Globus pallidus (tissue), 1 donor: ENCODE results near the gene UBASH3B.
"Not testable (repeated sequence)": the region's sequence is repeated elsewhere in the genome, so short reads cannot be mapped to it uniquely, and the experiment has no call there.

Experiments
- DNase-seq: peaks from one replicate; pipeline ENCODE4 v3.0.0-alpha.2; 2015; ENCODE audit warnings: low spot score

Gene UBASH3B, protein sequence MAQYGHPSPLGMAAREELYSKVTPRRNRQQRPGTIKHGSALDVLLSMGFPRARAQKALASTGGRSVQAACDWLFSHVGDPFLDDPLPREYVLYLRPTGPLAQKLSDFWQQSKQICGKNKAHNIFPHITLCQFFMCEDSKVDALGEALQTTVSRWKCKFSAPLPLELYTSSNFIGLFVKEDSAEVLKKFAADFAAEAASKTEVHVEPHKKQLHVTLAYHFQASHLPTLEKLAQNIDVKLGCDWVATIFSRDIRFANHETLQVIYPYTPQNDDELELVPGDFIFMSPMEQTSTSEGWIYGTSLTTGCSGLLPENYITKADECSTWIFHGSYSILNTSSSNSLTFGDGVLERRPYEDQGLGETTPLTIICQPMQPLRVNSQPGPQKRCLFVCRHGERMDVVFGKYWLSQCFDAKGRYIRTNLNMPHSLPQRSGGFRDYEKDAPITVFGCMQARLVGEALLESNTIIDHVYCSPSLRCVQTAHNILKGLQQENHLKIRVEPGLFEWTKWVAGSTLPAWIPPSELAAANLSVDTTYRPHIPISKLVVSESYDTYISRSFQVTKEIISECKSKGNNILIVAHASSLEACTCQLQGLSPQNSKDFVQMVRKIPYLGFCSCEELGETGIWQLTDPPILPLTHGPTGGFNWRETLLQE

DNA sequence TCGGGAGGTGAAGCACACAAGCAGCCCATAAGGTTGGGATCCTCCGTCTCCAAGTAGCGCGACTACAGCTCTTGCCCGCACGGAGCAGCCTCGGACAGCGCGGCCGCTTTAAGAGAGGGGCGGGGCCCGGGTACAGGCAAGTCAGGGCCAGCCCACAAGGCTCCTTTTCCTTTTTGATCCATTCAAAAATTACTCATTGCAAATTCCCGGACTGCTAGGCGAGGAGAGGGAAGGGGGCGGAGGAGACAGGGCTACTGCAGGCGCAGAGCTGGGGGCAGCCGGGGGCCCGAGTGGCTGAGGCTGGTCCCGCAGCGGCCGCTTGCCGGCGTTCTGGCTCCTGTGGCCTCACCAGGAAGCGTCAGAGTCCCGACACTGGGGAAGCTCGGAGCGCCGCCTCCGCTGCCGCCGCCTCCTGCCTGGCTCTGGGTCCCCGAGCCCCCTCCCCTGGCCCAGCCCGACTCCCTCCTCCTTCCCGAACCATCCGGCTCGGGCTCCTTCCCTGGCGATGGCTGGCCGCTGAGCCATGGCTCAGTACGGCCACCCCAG is at the start of gene UBASH3B:
UBASH3B (plus strand) TSS at position 196 of the 546 bp plus-strand sequence; CDS start at position 524, 328 bp downstream.
- peak; percentile 54 for DNase-seq

DNA sequence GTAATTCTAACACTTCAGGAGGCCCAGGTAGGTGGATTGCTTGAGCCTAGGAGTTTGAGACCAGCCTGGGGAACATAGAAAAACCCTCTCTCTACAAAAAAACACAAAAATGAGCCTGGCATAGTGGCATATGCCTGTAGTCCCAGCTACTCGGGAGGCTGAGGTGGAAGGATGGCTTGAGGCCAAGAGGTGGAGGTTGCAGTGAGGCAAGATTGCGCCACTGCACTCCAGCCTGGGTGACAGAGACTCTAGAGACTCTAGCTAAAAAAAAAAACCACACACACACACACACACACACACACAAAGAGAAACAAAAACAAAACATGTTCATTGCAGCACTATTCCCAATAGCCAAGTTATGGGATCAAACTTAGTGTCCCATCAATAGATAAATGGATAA is 48.4 kb upstream of the UBASH3B start:
- DNase-seq = not testable (repeated sequence)

DNA sequence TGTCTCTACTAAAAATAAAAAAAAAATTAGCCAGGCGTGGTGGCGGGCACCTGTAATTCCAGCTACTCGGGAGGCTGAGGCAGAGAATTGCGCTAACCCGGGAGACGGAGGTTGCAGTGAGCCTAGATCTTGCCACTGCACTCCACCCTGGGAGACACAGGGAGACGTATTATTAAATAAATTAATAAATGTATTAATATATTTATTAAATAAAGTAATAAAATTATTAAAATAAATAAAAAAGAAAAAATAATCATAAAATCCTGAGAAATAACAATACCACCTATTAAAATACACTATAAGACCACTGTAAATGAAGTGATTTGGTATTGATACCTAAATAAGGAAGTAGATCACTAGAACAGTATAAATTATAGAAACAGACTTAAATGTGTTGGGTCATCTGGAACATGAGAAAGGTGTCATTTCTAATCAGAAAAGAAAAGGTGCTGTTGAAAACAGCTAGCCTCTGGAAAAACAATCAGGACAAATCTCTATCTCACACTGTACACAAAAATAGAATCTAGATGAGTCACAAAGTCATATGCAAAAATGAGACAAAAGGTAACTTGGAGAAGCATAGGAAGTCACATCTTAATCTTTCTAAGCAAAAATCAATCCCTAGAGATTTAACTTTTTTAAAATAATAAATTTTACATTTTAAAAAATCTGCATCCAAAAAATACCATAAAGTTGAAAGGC is 43.2 kb upstream of the UBASH3B start:
- DNase-seq = no peak

DNA sequence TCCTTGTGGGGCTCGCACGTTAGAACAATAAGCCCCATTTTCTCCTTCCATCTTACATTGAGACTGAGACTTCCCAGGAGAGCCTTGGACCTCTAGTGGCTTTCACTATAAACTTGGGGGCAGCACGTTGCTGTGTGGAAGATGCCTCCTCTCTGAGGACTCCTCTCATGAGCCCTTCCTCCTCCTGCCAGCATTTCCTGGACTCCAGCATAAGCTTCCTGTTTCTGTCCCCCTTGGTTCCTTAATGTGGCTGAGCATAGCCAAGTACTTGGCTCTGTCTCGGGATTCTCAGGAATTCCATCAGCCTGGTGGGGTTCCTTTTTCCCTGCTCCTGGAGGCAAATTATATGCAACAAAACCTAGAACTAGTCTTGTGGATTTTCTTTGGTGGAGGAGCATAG is 38.8 kb upstream of the UBASH3B start:
- no peak for DNase-seq

DNA sequence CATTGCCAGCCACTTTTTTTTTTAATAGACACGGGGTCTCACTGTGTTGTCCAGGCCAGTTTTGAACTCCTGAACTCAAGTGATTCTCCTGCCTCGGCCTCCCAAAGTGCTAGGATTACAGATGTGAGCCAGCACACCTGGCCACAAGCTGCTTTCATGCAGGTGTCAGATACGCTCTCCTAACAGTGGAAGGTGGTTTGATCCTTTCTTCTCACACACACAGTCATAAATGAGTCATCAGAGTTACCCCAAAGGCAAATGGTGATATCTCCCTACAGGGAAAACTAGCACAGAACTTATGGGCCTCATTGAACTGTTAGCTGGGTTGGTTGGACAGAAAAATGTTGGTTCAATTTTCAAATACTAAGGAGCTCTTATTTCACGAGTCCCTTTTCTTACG is 38.2 kb upstream of the UBASH3B start:
- no peak for DNase-seq

DNA sequence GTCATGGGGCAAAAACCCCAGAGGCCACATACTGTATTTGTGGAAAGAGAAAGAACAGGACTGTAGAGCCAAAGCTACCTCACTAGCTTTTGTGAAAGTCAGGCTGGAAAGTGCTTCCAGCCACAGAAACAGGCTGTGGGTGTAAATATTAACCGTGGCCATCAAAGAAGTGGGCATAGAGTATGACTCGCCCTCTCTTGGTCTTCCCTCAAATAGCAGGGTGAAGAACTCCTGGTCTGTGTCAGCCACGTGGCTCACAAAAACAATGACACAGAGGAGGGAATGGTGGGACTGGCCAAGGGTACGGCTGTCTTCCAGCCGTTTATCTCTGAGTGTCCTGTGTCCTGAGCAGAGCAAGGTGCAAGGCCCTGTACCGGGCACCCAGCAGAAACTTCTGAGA is 37.6 kb upstream of the UBASH3B start:
- no peak for DNase-seq

DNA sequence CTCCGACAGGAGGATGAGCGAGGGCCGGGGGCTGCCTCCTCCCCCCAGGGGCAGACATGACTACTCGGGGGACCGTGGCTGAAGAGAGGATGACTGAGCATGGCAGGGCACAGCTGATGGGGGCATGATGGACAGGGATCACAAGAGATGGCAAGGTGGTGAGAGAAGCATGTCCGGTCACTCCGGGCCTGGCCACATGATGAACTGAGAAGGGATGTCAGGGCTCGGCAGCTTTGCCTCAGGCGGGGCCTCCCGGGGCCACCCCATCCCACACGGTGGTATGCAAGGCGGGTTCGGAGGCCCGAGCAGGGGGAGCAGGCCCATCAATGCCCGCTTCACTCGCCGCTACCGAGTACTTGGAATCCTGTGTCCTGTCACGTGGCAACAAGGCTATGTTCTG is 36.6 kb upstream of the UBASH3B start:
- DNase-seq = no peak

DNA sequence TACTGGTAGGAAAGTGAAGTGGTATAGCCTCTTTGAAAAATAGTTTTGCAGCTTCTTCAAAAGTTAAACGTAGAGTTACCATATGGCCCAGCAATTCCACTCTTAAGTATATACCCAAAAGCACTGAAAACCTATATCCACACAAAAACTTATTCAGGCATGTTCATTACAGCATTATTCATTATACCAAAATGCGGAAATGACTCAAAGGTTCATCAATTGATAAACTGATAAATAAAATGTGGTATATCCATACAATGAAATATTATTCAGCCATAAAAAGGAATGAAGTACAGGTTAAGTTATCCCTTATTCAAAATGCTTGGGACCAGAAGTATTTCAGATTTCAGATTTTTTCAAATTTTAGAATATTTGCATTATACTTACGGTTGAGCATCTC is 35.8 kb upstream of the UBASH3B start:
- no peak for DNase-seq

DNA sequence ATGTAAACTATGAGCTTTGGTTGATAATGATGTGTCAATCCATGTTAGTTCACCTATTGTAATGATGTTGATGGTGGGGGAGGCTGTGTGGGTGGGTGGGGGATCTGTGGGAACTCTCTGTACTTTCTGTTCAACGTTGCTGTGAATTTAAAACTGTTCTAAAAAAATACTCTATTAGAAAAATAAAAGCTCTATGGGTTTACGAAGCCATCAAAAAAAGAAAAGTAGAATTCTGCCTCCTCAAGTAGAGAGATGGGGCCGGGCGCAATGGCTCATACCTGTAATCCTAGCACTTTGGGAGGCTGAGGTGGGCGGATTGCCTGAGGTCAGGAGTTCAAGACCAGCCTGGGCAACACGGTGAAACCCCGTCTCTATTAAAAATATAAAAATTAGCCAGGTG is 30.0 kb upstream of the UBASH3B start:
- not testable (repeated sequence) for DNase-seq

DNA sequence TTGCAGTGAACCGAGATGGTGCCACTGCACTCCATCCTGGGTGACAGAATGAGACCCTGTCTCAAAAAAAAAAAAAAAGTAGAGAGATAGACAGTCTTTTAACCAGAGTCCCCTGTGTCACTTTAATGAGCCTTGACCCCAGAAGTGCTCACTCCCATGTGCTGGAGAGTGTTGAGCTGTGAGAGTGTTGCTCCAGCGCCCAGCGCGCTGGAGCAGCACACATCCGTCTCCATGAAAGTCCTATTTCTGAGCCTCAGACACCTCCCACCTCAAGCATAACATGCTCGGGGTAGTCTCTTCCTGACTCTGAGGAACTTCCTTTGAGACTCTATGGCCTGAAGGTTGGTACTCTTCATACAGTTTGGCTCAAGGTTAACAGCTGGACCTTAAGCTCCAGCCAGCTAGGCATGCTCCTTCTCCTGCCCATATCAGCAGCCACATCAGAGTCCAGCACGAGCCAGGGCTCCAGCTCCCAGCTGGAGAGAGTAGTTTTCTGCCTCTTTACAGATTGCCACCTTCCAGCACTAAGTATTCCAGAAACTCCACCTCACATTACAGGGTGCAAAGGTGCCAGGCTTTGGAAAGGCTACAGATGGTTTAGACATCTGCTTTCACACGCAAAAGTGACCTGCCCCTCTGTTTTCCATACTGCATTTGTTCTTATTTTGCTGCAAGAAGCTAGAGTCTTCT is 29.4 kb upstream of the UBASH3B start:
- DNase-seq = no peak

DNA sequence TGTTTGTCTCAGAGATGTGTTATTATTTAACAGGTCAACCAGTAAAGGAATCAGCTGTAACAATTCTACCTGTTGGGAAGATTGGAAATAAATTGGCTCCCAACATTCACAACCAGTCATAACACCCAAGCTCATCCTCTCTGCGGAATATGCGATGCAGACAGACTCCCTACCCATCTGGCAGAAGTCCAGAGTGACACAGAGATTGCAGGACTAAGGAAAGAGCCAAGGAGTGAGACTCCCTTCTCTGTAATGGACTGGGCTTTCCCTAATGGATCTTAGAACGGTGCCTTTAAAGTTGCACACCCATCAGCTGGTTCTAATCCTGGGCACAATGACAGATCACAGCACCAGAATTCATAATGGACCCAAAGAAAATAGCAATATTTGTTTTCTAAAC is 27.8 kb upstream of the UBASH3B start:
- DNase-seq = no peak

DNA sequence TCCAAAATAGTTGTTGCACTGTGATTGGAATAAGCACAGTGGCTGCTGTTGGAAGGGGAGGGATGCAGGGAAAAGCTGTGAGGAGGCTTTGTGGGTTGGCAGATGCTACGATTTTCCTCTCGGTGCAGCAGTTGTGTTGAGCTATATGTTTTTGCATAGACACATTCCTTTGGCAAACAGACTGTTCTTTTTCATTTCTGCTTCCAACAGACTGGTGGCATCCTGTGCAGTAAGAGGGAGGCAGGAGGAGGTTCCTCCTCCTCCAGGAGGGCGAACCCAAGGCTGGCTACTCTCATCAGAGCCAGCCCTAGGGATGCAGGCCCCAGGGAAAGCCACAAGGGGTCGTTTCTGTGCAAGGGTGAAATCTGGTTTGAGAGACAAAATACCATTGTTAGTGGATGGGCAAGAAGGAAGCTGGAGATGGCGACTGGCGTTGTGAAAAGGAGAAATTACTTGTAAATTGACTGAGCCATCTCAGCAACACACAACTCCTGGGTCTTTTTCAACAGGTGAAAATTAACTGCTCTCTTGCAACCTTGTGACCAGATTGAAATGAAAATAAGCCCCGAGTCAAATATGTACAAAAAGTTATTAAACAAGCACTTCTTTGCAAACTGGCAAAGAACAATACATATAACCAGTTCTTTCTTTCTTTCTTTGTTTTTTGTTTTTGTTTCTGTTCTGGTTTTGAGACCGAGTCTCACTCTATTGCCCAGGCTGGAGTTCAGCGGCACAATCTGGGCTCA is 26.5 kb upstream of the UBASH3B start:
- peak; percentile 78 for DNase-seq

DNA sequence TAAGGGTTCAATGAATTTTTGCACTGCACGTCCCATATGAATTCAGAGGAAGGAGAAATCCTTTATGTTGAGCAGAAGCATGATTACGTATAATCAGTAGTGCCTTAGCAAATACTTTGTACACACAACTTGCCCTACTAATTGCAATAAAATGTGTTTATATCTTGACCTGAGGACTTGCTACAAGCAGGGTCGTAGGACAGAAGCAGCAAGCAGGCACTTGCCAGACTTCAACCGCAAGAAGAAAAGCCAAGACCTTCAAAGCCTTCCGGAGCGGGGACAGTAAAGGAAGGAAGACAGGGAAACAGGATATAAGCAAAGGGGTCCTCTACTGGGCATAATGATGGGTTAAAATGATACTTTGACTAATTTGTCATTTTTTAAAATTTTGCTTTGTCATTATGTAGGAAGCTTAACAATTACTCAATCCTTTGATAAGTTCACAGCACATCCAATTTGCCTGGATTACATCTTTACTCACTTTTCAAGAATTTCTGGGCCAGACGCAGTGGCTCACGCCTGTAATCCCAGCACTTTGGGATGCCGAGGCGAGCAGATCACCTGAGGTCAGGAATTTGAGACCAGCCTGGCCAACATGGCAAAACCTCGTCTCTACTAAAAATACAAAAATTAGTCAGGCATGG is 23.2 kb upstream of the UBASH3B start:
- no peak for DNase-seq

DNA sequence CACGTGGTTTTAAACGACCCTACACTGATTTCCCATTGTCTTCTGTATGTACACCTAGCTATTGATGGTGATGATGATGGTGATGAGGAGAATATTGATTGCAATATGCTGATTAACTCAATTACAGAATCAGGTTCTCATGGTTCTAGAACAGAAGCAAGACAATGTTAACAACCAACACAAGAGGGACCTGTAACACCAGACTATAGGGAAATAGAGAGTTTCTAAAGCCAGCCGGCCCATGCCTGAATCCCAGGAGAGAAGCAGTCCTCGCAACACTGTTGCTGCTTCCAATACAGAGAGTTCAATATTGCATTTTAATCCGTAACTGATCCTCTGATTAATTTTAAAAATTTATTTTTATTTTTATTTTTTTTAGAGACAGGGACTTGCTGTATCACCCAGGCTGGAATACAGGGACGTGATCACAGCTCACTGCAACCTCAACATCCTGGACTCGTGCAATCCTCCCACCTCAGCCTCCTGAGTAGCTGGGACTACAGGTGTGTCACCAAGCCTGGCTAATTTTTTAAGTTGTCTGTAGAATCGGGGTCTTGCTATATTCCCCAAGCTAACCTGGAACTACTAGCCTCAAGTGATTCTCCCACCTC is 22.2 kb upstream of the UBASH3B start:
- DNase-seq = peak; percentile 26

DNA sequence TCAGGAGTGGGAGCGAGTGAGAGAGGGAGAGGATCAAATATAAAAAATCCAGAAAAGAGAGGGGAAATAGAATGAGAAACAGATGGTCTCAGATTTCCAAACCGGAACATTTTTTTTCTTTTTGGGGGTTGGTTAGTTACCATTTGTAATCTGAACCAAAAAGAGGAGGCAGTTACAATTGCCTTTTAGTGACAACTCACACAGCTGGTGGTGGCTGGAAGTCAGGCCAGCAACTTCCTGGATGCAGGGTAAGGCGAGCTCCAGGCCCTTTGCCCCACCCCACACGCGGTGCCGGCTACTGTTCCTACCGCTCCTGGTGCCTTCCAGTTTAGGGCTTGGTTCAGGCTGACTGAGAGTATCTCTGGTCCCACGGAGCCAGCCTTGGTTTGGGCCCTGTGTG is 21.0 kb upstream of the UBASH3B start:
- DNase-seq = no peak

DNA sequence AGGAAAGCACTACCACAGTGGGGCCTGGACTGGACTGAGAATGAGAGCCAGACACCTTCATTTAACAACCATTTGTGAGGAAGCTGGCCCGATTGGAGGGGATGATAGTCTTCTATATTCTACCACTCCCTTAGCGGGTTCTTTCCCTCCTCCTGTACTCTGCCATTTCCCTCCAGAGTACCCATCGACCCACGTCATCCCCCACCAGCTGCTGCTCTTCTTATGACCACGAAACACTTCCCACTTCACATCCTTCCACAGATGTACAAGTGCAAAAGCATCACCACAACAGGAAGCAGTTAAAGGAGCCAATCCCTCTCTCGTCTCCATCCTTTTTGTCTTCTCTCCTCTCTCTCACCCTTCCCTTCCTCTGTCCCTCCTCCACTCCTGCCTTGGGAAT is 18.0 kb upstream of the UBASH3B start:
- no peak for DNase-seq

DNA sequence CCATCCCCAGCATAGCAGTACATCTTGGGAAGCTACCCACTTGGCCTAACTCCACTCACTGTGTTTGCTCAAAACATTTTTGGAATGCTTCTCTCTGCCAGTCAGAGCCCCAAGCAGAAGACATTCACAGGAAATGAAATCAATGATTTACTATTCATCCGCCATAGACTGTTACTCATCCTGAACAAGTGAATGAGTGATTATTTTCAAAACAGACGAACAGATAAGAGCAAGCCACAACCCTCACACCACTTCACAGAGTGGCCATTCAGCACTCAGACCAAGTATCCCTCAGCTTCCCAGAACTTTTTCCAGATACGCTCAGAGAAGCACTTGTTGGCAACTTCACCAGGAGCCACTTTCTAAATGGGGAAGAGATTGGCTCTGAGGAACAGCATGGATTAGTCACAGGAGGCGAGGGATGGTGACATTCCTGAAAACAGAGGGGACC is 13.0 kb upstream of the UBASH3B start:
- DNase-seq = no peak

DNA sequence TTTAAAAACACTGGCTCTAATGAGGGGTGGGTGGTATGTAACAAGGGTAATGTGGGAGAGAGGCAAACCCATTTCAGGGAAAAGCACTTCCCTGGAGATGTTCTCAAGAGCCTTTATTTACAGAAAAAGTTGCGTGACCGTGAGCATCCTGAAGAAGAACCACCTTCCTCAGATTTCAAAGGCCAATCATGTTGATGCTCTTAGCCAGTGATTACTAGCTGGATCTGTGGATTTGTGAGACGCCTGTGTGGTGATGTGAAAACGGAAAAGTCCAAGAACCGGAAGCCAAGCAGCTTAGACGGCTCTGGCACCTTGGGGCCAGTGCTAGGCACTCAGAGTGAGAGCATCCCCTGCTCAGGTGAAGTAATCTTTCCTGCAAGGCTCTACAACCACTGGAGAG is 12.6 kb upstream of the UBASH3B start:
- no peak for DNase-seq

DNA sequence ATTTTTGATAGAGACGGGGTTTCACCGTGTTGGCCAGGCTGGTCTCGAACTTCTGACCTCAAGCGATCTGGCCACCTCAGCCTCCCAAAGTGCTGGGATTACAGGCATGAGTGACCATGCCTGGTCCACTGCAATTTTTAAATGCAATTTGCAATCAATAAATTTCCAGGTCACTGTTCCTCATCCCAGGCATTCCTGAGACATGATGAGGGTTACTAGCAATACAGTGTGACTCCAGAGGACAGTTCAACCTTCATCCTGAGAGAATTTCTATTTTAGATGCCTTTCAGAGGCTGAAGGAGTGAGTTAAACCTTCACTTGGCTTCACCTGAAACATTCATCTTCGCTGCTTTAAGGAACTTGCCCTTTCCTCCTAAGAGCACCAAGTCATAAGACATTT is 9.7 kb upstream of the UBASH3B start:
- no peak for DNase-seq
